ENCODE data around the gene CIB1. TPM values are rescaled to one million over a fixed set of nuclear protein-coding genes. Genes with fewer than 3 reads are reported as not detected.

Gene CIB1
- total and polyA plus RNA-seq, 2 donors from 2014 or later: 158 to 321 TPM

DNA sequence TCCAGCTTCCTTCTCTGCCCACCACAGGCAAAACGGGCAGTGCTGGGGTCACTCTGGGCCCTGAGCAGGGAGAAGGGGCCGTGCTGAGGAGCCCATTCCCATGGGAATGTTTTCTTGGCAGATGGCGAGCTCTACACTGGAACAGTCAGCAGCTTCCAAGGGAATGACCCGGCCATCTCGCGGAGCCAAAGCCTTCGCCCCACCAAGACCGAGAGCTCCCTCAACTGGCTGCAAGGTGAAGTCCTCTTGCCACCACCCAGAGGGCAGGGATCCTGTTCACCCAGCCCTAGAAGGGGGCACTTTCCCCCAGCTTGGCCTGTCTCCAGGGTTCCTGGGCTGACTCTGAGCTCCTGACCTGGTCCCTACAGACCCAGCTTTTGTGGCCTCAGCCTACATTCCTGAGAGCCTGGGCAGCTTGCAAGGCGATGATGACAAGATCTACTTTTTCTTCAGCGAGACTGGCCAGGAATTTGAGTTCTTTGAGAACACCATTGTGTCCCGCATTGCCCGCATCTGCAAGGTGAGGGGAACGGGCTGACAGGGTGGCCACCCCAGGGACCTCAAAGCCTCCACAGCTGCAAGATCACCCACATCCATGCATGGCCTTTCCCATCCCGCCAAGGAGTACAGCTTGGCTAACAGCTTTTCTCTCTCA is 12.4 kb downstream of the CIB1 start:
- FAIRE-seq (no peak), DNase-seq (peak; percentile 68 to 92 (median 75))
- intact Hi-C loops (cut with DNase I): no loop called here

DNA sequence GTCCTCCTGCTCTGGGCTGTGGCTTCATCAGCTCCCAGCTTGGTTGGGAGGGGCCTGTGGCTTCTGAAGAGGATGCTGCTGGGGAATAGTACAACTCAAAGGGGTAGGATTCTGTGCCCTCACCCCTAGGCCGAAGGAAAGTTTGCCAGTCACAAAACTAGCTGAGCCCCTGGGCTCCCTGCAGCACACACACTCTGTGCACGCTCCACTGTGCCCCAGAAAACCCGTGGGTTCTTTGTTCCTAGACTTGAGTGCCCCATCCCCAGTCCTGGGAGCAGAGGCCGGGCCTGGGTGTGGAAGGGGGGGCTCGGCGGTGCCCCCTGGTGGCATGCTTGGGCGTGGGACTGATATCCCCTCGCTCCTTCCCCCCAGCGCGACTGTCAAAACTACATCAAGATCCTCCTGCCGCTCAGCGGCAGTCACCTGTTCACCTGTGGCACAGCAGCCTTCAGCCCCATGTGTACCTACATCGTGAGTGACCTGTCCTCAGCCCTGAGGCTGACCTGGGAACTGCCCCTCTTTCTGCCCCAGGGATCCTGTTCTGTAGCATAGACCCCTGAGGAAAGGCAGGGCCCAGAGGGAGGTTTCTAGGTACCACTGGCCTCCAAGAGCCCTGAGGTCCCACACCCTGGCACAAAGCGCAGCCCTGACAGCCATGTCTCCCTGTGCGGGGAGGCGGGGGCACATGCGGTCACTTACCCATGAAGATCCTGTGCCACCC is 14.2 kb downstream of the CIB1 start:
- intact Hi-C loops (cut with DNase I): no loop called here
- Histone ChIP-seq H3K4me1 (ENCODE audit: control insufficient read depth in 2 of 3, insufficient read depth in 2 of 3, low read depth in 1 of 3, low read length in 3 of 3) (peaks cover 0 to 6% (median 5%) of the 10 kb centered on the region in 3 donors), H3K36me3 (ENCODE audit: control insufficient read depth in 2 of 3, insufficient read depth in 3 of 3, low read length in 3 of 3) (peaks cover 6 to 15% (median 10%) of the 10 kb centered on the region in 3 donors), H3K4me3 (ENCODE audit: low read length in 3 of 3) (no peak overlapping the region), H3K27me3 (ENCODE audit: control insufficient read depth, insufficient read depth, low read length) (no peaks in the 10 kb centered on the region), H3K9ac (ENCODE audit: low read length in 3 of 3) (no peak overlapping the region), H3K27ac (ENCODE audit: low read depth in 2 of 2, low read length in 2 of 2) (no peak overlapping the region), H3K9me3 (ENCODE audit: control insufficient read depth in 2 of 3, insufficient read depth in 1 of 3, low read length in 3 of 3) (no peaks in the 10 kb centered on the region)
- DNase-seq: peak in 4 of 5 donors; percentile 16 to 69 (median 50)
- FAIRE-seq: no peak
- TF ChIP-seq, protein P1, sequence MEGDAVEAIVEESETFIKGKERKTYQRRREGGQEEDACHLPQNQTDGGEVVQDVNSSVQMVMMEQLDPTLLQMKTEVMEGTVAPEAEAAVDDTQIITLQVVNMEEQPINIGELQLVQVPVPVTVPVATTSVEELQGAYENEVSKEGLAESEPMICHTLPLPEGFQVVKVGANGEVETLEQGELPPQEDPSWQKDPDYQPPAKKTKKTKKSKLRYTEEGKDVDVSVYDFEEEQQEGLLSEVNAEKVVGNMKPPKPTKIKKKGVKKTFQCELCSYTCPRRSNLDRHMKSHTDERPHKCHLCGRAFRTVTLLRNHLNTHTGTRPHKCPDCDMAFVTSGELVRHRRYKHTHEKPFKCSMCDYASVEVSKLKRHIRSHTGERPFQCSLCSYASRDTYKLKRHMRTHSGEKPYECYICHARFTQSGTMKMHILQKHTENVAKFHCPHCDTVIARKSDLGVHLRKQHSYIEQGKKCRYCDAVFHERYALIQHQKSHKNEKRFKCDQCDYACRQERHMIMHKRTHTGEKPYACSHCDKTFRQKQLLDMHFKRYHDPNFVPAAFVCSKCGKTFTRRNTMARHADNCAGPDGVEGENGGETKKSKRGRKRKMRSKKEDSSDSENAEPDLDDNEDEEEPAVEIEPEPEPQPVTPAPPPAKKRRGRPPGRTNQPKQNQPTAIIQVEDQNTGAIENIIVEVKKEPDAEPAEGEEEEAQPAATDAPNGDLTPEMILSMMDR (IDR thresholded peaks at IDR 0.05; ENCODE audit: borderline replicate concordance, extremely low read depth, insufficient read depth): peak; percentile 44

More for the DNA sequence above, 12.4 kb downstream of the CIB1 start:
- H3K27me3 ChIP-seq (ENCODE audit: control insufficient read depth, insufficient read depth, low read length): no peaks in the 10 kb centered on the region
- H3K9me3 ChIP-seq (ENCODE audit: control insufficient read depth in 2 of 3, insufficient read depth in 1 of 3, low read length in 3 of 3): no peaks in the 10 kb centered on the region
- no peak overlapping the region for H3K4me3 ChIP-seq (ENCODE audit: low read length in 3 of 3)
- H3K36me3 ChIP-seq (ENCODE audit: control insufficient read depth in 2 of 3, insufficient read depth in 3 of 3, low read length in 3 of 3): peaks cover 8 to 21% (median 21%) of the 10 kb centered on the region in 3 donors
- peak overlapping the region in 1 of 2 donors; percentile 41 for H3K27ac ChIP-seq (ENCODE audit: low read depth in 2 of 2, low read length in 2 of 2)
- no peak overlapping the region for H3K9ac ChIP-seq (ENCODE audit: low read length in 3 of 3)
- TF ChIP-seq, protein P1 (IDR thresholded peaks at IDR 0.05; ENCODE audit: borderline replicate concordance, extremely low read depth, insufficient read depth): peak; percentile 80
- peaks cover 0 to 6% (median 5%) of the 10 kb centered on the region in 3 donors for H3K4me1 ChIP-seq (ENCODE audit: control insufficient read depth in 2 of 3, insufficient read depth in 2 of 3, low read depth in 1 of 3, low read length in 3 of 3)

GRCh38 chr15:90217671-90218394 is 15.9 kb downstream of the CIB1 start:
- FAIRE-seq: no peak
- peaks cover 0 to 12% (median 5%) of the 10 kb centered on the region in 3 donors for H3K4me1 ChIP-seq (ENCODE audit: control insufficient read depth in 2 of 3, insufficient read depth in 2 of 3, low read depth in 1 of 3, low read length in 3 of 3)
- DNase-seq: no peak
- no peaks in the 10 kb centered on the region for H3K9me3 ChIP-seq (ENCODE audit: control insufficient read depth in 2 of 3, insufficient read depth in 1 of 3, low read length in 3 of 3)
- TF ChIP-seq, protein P1 (IDR thresholded peaks at IDR 0.05; ENCODE audit: borderline replicate concordance, extremely low read depth, insufficient read depth): no peak
- H3K4me3 ChIP-seq (ENCODE audit: low read length in 3 of 3): no peak overlapping the region
- no peaks in the 10 kb centered on the region for H3K27me3 ChIP-seq (ENCODE audit: control insufficient read depth, insufficient read depth, low read length)
- peaks cover 4 to 10% (median 5%) of the 10 kb centered on the region in 3 donors for H3K36me3 ChIP-seq (ENCODE audit: control insufficient read depth in 2 of 3, insufficient read depth in 3 of 3, low read length in 3 of 3)
- intact Hi-C loops (cut with DNase I): no loop called here
- H3K27ac ChIP-seq (ENCODE audit: low read depth in 2 of 2, low read length in 2 of 2): no peak overlapping the region
- H3K9ac ChIP-seq (ENCODE audit: low read length in 3 of 3): no peak overlapping the region
